ENCODE results near the gene C1R.

Gene C1R

DNA sequence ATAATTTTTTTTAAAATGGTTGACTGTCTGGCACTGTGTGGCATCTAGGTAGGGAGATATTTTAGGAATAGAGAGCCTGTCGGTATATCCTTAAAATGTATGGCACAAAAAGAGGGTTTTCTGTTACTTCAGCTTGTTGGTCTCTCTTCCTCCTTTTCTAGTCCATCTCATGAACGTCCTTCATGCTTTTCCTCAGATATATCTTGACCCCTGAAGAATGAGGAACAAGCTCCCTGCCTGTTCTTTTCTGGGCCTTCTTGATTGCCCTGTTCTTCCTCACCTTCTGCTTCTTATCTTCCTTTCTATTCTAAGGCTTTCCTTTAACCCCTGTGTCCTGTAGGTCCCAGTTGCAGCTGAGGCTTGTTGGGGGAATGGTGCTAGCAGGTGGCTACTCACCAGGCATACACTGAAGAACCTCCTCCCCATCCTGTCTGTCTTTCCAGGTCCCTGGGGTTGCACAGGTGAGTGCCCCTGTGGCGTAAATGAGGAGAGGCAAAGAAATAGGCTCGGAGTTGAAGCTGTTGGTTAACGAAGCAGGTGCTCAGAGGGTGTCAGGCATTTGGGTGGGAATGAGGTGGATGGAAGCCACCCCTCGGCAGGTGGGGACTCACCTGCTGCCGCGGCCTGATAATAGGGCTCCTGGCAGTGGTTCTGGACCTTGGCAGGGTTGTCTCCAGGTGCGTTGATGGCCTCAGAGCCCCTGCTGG lies 7.2 kb upstream of the C1R start:
- DNase-seq (ENCODE audit: low read depth) = no peak

DNA sequence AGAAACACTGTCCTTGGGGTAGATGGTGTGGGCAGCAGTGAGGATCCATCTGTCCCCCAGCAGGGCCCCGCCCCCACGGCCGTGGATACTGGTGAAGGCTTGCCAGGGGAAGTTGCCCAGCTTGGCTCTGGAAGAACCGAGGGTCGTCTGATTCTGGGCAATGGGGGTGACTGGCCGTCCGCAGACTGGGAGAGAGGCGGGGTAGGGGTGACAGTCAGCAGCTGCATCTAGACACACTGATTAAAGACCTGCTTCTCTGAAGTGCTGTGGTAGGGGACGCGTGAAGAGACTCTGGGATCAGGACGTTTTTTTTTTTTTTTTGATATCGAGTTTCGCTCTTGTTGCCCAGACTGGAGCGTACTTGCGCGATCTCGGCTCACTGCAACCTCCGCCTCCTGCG lies 4.7 kb upstream of the C1R start:
- DNase-seq (ENCODE audit: low read depth) = no peak

DNA sequence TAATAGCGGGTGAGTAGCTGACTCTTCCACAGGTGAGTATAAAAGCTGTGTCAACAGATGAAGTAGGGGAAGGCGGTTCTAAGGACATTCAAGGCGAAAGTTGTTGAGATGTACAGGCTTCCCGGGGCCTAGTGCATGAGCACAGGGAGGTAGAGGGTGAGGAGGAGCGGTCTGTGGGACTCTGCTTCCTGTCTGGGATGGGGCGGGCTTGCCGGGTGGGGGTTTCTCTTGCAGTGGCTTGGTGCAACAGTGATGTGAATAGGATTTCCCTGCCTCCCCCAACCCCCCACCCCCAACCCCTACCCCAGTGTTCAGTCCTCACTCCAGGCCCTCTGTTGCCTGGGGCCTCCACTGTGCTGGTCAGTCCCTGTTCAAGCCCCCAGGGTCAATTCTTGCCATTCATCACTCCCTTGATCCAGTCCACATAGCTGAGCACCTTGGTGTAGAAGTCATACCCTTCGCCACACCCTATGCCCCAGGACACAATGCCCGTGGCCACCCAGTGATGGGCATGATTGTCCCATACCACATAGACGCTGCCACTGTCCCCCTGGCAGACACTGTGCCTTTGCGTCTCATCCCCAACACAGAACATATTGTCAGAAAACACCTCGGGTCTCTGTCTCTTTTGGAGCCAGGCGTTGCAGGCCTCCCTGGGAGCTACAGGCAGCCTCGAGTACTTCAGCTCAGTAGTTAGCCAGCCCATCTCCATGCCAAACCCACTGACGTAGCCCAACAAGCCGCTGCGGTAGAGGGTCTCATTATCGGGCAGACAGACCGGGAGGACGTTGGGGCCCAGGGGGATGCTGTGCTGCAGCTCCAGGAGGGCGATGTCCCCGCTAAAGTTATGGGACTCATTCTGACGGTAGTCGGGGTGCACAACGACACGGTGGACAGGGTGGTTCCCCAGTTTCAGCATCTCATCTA lies 4.0 kb upstream of the C1R start:
- no peak for DNase-seq (ENCODE audit: low read depth)

DNA sequence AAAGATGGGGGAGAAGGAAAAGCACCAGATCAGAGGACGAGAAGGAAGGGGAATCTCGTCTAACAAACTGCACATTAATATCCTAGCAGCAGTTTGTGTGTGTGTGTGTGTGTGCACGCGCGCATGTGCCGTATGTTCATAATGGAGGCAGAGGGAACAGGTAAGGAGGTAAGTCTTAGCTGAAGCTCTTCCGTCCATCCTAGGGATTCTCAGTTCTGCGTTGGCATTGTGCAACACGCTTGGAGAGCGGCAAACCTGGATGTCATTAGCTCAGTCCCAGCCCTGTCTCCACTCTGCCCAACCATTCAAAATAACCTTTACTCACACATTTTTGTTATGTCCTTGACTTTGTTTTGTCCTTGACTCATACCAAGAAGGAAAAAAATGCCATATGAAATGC lies 1.6 kb upstream of the C1R start:
- DNase-seq (ENCODE audit: low read depth) = no peak

DNA sequence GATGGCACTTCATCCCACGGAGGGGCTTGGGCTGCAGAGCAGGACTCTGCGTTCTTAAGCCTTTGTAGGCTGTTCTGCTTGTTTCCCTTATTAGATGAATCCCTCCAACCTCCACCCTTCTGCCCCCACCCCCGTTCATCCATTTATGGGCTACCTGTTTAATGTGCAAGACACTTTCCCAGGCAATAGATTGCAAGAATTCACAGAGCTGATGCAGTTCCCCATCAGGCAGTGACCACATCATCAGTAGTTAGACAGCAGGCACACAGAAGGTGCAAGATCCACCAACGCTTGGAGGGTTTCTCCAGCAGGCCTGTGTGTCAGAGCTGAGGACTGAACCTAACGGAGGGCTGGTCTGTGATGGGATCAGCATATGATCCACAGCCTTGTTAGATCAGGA lies 1.2 kb upstream of the C1R start:
- DNase-seq (ENCODE audit: low read depth) = no peak

DNA sequence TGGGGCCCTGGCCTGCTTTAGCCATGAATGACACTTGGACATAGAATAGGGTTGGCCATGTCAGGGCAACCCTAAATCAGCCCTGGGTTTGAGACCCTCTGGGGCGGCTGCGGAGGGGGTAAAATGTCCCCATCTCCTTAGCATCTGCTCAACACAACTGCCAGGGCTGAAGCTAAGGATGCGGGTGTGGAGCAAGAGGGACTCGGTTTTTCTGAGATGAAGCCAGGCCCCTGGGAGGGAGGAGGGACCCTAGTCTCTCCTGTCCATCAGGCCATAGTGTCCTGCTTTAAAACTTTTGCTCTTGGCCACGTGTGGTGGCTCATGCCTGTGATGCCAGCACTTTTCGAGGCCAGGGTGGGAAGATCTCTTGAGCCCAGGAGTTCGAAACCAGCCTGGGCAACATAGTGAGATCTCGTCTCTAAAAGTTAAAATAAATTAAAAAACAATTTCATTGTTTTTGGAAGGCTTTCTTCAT lies 778 bp upstream of the C1R start:
- DNase-seq (ENCODE audit: low read depth) = no peak

DNA sequence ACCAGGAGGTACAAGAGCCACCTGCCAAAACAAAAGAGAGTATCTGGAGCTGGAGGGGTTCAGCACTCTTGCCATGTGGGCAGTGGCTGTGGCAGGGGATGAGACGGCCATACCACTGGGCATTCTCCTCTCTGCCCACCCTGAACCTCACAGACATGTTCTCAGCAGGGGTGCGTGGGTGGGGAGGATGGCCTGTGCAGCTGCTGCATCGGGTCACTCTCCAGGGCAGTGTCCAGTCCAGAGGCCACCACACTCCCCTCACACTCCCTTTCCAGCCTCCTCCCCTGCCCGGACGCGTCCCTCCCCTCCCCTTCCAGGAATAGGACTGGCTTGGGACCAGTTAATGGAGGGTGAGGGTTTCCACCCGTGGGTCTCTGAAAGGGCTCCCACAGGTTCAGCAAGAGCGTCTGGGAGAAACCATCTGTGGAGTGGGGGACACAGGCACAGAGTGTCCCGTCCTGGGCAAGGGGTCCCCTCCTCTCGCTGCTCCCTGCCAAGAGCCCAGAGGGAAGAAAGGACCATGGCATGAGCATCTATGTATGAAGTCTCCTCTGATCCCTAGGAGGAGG lies 501 bp downstream of the C1R start:
- DNase-seq (ENCODE audit: low read depth) = no peak

DNA sequence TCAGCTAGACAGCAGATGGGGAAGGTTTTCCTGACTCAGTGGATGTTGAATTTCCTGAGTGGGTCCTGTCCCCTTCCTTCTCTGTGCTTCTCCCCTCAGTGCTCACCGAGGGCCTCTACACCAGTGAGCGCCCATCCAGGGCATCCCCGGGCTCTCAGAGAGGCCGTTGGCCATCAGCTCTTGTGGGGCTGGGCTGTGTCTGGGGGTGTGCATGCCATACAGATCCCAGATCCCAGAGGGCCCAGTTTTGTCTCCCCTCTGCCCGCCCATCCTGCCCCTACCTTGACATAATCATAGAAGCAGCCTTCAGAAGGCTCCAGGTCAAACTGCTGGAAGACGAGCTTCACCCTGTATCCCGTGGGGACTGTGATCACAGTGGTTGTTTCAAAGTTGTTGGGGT lies 1.1 kb downstream of the C1R start:
- no peak for DNase-seq (ENCODE audit: low read depth)

DNA sequence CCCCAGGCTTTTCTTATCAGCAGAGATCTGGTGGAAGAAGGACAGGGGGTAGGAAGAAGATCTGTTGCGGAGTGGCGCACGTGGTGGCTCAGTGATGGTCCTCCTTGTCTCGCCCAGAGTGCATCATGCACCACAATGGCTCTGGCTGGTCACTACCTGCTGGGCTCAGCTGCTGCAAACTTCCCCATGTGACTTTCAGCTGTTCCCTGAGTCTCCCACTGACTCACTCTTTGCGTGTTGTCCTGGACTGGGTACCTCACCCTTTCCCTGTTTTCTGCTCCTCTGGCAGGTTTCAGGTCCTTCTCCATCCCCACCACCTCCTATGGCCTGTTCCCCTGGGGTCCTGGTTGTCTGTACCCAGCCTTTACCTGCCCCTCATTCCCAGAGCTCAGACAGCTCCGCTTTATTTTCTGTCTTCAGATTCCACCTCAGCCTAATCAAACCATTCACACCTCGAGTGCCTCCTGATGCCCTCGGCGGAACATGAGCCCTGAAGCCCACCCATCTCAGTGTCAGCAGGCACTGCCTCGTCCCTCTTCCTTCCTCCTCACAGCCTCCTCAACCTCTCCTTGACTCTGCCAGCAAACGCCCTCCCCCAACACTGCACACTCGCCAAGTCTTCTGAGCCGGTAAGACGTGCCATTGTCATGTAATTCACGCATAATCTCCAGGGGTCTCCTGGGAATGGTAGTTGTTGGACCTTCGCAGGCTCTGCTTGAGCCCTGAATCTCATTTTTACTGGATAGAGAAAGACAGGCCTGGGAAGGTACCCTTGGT lies 1.8 kb downstream of the C1R start:
- DNase-seq (ENCODE audit: low read depth) = no peak

DNA sequence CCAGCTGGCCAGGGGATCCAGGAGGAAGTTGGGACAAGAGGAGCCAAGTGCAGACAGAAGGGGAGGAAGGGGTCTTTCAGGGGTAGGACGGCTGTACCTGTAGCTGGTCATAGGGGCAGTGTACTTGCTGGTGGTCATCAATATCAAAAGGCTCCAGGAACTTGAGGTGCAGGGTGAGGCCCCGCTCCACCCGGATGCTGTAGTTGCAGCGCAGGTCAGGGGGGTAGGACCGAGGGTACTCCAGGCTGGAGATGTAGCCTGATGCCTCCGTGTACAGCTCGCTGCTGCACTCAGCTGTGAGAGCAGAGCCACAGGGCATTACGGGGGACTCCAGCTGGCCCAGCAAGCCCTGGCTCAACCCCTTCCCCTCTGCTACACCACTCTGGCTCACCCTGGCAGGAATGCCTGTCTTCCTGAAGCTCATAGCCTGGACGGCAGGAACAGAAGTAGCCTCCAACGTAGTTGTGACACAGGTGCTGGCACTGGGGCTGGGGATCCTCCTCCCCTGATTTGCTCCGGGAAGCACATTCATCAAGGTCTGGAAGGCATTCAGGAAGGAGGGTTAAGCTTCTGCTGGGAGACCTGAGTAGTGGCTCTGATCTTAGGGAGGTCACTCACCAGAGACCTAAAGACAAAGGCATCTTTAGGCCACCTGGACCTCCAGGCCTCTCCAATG lies 2.9 kb downstream of the C1R start:
- DNase-seq (ENCODE audit: low read depth) = no peak

DNA sequence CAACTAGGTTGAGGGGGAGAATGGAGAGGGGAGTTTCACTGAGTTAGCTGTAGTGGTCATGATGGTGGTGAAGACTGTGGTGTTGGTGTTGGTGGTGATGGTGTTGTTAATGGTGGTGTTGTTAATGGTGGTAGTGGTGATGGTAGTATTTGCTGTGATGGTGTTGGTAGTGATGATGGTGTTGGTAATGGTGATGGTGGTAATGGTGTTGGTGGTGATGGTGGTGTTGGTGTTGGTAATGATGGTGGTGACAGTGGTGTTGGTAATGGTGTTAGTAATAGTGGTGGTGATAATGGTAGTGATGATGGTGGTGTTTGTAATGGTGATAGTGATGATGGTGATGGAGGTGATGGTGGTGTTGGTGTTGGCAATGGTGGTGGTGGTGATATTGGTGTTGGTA lies 9.1 kb downstream of the C1R start:
- no peak for DNase-seq (ENCODE audit: low read depth)

DNA sequence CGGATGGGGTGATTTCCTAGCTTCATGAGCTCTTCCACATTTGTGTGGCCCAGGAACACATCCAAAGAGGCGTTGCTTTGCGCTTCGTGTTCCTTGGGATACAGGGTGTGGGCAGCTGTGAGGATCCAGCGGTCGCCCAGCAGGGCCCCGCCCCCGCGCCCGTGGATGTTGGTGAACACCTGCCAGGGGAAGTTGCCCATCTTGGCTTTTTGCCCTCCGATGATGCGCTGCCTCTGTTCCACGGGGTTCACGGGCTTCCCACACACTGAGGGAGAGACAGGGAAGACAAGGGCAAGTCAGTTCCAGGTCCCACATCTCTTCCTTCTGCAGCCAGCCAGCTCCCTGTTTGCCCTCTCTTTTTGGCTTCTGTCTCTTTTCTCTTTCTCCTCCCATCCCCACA lies 11.2 kb downstream of the C1R start:
- DNase-seq (ENCODE audit: low read depth) = no peak

DNA sequence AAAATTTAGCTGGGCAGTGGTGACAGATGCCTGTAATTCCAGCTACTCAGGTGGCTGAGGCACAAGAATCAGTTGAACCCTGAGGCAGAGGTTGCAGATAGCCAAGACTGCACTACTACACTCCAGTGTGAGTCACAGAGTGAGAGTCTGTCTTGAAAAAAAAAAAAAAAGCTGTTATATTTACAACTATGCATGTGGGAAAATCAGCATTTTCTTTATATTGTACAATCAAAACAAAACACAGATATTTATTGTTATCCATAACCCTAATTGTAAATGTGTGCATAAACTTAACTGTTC lies 12.5 kb downstream of the C1R start:
- no peak for DNase-seq (ENCODE audit: low read depth)

DNA sequence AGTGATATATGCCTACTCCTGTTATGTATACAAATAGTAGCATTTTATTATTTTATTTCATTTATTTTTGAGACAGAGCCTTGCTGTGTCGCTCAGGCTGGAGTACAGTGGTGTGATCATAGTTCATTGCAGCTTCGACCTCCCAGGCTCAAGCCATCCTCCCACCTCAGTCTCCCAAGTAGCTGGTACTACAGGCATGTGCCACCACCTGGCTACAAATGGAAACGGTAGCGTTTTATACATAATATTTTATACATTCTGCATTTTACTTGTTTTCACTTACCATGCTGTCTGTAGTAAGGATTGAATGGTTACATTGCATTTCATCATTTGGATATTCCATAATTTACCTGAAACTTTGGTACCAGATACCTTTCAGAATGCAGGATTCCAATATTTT lies 14.1 kb downstream of the C1R start:
- no peak for DNase-seq (ENCODE audit: low read depth)

DNA sequence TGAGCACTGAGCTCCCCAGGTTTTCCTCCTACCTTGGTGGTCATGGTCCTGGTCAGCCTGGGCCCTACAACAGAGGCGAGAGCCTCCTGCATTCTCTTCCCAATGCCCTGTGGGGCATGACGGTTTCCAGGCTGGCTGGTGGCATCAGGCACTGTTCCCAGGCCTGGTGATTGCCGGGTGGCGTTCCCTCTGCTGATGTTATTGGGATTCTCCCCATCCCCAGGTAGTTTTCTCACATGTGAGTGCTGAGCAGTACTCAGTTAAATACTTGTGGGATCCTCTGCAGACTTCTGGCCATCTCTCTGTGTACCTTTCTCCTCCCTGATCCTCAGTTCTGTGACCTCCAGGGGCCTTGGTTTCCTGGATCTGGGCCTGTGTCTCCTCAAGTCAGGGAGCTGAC lies 15.8 kb downstream of the C1R start:
- DNase-seq (ENCODE audit: low read depth) = no peak

DNA sequence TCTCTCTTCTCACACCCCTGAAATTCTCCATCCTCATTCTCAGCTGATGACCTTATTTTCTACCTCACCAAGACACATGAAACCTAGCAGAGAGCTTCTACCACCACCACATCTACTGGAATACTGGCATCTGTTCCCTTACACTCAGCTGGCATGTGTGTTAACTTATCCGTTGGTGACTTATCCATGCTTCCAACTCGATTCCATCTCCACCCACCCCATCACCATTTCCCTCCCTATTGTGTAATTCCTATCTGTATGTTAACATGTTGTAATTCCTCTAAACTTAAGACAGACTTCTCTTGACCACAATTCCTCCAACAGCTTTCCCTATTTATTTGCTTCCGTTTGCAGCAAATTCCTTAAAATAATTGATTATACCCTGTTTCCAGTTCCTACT lies 16.3 kb downstream of the C1R start:
- no peak for DNase-seq (ENCODE audit: low read depth)

DNA sequence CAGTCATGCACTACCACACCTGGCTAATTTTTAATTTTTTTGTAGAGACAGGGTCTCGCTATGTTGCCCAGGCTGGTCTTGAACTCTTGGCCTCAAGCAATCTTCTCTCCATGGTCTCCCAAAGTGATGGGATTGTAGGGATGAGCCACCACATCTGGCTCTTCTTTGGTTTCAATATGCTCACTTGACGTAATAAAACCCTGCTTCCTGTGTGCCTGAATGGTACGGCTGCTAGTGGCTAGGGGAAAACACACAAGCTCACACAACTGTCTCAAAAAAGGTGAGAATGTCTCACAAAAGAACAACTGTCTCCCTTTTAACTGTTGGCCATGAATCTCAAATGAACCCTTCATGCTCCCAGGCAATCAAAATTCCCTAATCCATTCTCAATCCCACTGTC lies 16.7 kb downstream of the C1R start:
- DNase-seq (ENCODE audit: low read depth) = no peak

DNA sequence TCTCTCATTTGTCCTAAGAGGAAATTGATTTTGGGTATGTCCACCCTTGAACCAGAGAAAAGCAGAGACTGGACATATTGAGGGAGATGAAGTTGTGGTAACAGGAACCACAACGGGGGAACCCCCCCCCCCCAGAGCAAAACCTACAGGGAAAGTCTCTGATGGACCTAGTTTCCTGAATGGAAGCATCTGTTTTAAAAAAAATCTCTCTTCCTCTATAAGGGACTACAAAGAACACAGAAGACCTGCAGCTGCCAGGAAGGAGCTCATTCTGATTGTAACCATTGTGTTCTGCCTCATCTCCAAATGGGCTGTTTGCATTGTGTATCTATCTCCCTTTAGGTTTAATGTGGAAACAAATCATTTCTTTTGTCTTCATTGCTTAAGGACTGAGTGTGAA lies 18.3 kb downstream of the C1R start:
- DNase-seq (ENCODE audit: low read depth) = no peak

DNA sequence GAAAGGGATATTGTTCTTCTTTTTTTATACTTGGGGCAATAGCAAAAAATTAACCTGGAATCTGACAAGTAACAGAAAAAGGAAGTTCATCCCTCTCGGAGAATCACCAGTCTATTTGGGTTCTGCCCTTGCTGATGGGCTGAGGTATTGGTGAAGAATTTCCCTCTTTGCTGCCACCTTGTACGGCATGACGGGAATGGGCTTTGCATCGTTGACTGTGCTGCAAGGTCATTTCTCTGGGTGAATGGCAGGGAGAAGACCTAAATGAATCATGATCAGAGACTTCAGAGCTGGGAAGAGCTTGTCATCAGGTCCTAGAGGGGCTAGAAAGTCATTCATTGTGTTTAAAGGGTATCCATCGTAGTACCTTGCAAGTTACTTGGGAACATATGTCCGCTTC lies 19.7 kb downstream of the C1R start:
- no peak for DNase-seq (ENCODE audit: low read depth)

DNA sequence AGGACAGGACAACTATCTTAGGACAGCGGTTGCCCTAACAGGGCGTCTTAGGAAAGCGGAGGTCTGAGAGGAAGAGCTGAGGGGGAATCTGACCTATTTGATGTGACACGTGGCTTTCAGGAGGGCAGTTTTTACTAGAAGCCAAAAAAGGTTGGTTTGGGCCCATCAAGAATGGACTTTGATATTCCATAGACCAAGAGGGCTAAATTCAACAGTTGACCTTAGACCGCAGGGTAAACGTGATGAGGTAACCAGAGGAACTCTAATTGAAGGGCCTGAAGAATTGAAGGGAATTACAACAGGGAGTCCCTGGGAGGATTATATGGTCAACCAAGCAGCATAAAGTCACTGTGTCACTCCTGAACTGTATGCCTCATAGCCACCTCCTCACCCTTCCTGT lies 20.2 kb downstream of the C1R start:
- DNase-seq (ENCODE audit: low read depth) = no peak

DNA sequence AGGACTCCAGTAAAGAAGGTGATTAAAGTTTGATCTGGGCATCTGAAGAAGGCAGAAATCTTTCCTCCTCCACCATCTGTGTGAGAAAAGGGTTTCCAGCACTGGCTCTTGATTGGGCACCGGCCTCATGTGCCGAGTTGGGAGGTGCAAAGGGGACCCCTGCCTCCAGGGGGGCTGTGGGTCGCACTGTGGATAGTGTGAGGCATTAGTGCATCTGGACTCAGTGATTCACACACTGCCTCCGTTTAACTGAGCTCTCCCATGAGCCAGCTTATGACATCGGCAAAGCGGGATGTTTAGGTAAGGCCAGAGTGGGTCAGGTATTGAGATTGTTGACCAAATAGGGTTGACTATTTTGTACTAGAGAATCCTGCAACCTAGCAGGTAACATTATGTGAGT lies 22.9 kb downstream of the C1R start:
- no peak for DNase-seq (ENCODE audit: low read depth)

DNA sequence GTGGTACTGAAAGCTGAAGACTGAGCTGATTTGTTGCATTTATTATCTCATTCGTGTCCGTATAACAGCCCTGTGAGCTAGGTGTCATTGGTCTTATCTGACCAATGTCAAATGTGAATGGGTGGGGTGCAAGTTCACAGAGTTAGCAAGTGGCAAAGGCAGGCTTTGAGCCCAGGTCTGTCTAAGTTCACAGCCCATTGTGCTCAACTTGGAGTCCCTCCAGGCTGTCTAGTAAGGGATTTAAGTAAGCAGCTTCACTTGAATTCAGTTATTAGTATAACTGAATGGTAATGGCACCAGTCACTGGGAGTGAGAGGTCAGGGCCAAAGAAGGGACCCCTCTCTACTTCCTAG lies 23.3 kb downstream of the C1R start:
- DNase-seq (ENCODE audit: low read depth) = no peak
